Effector CD4-positive, alpha-beta T cell (primary cell): ENCODE results near the gene CXCR3.
"Not testable (repeated sequence)": the region's sequence is repeated elsewhere in the genome, so short reads cannot be mapped to it uniquely, and the experiment has no call there.

Experiments
- DNase-seq: peaks from one replicate; pipeline ENCODE4 v3.0.0-alpha.2; 2020
- total RNA-seq: gene quantifications from one replicate; lab custom pipeline; 2026; lab: John Stamatoyannopoulos, UW

Gene CXCR3
- 17.6 reads per million, percentile 44 among the genes with 10 or more reads in this experiment for total RNA-seq

GRCh38 chrX:71618303-71618721 is at the start of gene CXCR3:
Gene CXCR3 (minus strand): TSS chrX:71618511. CDS start chrX:71618449, 62 bp downstream.
- DNase-seq, result peak; percentile 51

DNA sequence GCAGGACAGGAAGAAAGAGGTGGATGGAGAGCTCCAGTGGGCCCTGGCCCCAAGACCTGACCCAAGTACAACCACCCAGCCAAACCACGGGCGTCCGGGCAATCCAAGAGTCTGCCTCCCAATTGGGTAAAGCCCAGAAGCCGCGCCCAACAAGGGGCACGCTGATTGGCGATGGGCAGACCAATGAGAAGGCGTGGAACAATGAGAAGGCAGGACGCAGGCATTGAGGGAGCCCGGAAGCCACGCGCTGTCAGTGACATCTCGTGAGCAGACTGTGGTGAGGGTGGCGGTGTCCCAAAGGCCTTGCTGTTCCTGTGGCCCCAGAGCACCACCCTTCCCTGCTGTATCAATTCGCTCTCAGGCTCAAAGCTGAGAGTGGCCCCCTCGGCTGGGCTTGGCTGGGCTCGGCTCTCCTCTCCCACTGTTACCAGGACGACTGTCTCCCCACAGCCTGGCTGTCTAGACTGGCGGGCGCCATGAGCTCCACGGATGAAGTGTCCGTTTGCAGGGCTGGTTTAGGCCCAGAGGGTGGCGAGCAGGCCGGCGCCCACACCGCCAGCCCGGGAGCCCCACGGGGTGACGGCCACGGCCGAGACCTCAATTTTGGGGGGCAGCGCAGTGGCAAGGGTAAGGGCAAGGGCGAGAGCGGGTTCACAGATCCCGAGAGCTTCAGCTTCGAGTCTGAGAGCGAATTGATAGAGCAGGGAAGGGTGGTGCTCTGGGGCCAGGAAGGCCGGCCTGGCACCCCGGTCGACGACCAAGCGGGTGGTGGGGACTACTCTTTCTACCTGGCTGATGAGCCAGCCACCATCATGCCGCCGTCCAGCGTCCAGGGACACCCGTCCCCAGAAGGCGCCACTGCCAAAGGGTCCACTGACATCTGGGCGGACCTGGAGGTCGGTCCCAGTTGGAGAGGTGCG is 49.3 kb upstream of the CXCR3 start, which contains the start of gene LOC101059915:
TSS of gene LOC101059915 (plus strand) at position 219 of the 920 bp plus-strand sequence.
- no peak for DNase-seq

GRCh38 chrX:71666240-71667223 is 48.2 kb upstream of the CXCR3 start:
- DNase-seq, result no peak

DNA sequence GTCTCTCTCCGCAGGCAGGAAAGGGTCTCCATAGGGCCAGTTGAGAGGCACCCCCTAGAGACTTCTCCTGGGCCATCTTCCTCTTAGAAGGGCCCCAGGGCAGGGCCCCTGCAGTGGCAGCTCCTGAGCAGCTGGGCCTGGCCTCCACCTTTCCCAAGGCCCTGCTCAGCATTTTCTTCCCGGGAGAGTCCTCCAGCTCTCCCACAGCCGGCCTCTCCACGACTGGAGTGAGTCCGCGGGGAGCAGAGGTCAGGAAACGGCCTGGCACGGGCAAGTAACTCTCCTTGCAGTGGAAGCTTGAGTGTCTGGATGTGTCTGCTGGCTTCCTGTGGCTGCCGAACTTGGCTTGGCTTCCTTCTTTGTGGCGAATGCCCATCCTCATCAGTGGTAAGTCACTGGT is 47.4 kb upstream of the CXCR3 start:
- DNase-seq, result no peak

DNA sequence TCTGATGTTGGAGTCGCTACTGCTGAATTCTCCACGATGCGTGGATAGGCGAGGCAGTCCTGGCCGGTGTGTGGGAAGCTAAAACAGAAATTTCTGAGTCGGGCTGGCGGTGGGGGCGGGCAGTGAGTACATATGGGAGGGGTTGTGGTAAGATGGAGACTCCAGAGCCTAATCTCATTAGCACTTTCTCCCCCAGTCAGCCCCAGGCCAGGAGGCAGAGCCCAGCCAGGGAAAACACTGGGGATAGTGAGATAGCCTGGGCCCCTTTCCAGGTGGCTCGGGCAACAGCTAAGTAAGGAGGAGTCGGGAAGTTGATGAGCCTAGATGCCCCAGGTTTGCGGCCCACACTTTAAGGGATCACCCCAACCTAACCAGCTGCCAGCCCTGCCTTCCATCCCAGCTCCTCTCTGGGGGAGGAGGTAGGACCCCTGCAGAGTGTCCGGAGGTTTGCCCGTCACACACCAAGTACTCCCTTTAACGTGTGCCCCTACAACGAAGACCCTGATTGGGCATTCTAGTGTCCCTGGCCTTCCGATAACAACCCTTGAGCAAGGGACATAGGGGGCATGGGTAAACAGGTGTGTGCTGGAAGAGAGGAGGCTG is 46.7 kb upstream of the CXCR3 start:
- no peak for DNase-seq

DNA sequence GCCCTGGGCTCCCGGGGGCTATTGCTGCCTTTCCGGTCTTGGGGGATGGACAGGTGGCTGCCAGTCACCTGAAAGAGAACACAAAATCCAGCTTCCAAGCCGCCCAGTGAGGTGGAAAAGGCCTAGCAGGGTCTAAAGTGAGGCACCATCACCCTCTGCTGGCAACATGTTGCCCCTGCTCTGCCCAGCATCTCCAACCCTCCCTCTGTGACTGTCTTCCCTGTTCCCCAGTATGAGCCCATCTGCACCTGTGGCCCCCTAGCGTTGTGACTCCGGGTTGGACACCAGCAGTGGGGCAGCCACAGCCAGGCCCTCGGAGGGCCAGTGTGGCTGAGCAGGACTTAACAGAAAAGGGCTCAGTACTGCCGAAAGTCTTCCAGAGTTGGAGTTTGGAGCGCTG is 45.9 kb upstream of the CXCR3 start:
- not testable (repeated sequence) for DNase-seq

- not testable (repeated sequence) for DNase-seq
Measured at GRCh38 chrX:71663238-71663637, 44.9 kb upstream of the CXCR3 start.

DNA sequence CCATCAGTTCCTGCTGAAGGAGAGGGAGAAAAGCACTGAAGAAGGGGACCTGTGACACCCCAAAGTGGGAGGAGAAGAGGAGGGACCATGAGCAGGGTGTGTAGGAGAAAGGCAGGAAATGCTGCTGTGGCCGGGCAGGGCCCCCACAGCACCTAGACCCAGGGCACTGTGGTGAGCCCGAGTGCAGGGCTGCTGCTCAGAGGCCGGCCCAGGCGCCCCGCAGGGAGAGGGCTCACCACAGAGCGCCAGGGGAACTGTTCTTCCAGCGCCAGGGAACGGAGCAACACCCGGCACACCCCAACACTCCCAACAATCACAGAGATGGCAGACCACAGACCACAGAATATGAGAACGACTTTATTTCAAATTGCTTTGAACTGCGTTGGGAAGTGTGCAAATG is 44.3 kb upstream of the CXCR3 start:
- DNase-seq, result not testable (repeated sequence)

DNA sequence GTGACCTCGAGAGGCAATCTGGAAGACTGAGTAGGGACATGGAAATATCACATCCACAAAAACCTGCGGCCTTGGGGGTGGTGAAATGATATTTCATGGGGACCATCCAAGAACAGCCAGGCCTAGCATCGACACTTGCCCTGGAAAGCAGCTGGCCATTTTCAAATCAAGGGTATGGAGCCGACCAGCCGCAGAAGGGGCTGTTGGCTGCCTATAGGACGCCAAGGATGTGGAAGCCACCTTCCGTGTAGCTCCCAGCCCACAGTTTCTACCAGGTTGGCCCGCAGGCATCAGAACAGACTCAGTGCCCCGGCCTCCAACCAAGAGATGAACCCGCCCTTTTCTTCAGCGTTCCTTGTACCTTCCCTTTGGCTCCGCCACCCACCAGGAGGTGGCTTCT is 43.6 kb upstream of the CXCR3 start:
- DNase-seq, result no peak

DNA sequence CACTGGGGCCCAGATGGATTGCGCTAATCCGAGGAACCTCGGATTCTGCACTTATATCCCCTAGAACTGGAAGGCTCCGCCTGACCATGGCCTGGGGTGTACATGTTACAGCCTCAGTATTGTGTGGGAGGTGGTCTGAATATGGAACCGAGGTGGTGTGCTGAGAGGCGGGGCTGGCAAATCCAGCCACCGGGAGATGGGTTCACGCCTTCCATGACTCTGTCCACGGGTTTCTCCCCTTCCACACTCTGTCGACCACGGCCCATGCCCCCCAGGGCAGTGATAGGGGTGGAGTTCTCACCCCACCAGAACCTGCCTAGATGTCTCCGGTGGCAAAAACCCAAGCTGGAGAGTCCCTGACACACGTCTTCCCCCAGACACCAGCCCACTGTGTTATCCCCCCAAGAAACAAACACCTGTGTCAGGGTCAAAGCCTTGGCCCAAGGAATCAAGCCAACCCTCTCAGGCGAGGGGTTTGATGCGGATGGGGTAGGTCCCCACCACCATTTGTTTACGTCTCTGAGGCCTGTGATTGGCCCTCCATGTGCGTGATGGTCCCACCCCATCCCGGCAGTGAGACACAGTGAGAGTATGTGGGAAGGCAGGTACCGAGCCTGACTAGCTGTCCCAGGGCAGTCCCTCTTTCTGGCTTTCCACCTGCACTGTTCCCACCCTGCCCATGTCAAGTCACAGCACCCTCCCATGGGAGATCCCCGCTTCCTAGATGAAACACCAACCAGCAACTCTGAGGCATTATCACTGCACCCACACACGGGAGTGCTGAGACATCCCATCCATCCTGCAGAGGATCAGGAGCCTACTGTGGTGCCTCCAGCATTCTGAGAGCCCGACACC is 42.5 kb upstream of the CXCR3 start:
- DNase-seq, result no peak

- no peak for DNase-seq
Measured at GRCh38 chrX:71659959-71660358, 41.6 kb upstream of the CXCR3 start.

DNA sequence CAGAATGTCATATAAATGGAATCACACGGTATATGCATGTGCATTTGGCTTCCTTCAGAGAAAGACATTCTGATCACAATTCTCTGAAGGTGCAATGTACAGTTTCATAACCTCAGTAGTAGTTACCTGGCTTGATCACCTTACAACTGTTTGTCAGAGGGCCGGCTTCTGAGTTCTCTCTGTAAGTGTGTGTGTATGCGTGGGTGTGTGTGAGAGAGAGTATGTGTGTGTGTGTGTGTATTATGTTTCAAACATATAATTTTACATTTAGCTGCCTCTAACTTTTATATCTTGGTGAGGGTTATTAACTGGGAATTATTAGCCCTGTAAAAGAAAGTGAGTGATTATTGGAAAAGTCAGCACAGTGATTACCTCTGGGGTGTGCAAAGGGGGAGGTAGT is 41.0 kb upstream of the CXCR3 start:
- no peak for DNase-seq

- DNase-seq, result no peak
Measured at GRCh38 chrX:71657267-71657666, 39.0 kb upstream of the CXCR3 start.

GRCh38 chrX:71653344-71653743 is 35.0 kb upstream of the CXCR3 start:
- DNase-seq, result no peak

- peak; percentile 47 for DNase-seq
Measured at GRCh38 chrX:71652405-71652804, 34.1 kb upstream of the CXCR3 start.

DNA sequence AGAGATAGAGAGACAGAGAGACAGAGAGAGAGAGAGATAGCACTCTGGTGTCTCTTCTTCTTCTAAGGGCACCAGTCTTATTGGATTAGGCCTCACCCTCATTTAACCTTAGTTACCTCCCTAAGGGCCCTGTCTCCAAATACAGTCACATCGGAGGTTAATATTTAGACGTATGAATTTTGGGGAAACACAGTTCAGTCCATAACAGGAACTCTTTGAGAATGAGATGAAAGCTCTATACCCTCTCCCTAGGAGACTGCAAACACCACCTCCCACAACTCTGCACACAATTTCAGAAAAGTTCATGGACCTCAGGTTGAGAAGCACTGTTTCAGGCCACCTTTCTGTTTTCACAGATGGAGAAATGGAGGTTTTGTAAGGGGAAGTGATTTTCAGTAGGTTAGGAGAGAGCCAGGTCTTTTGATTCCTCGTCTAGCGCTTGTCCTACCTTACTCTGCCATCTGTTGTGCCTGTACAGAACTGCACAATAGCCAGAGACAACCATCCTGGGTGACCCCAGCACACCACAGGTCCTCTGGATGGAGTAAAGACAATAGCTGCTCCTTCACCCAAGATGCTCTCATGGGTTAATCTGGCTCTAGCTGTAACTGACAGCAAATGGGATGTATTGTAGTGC is 32.1 kb upstream of the CXCR3 start:
- no peak for DNase-seq

GRCh38 chrX:71644406-71644805 is 26.1 kb upstream of the CXCR3 start:
- not testable (repeated sequence) for DNase-seq

- DNase-seq, result no peak
Measured at GRCh38 chrX:71640002-71640401, 21.7 kb upstream of the CXCR3 start.

GRCh38 chrX:71638409-71638808 is 20.1 kb upstream of the CXCR3 start:
- DNase-seq, result no peak

- DNase-seq, result no peak
Measured at GRCh38 chrX:71637848-71638247, 19.5 kb upstream of the CXCR3 start.

DNA sequence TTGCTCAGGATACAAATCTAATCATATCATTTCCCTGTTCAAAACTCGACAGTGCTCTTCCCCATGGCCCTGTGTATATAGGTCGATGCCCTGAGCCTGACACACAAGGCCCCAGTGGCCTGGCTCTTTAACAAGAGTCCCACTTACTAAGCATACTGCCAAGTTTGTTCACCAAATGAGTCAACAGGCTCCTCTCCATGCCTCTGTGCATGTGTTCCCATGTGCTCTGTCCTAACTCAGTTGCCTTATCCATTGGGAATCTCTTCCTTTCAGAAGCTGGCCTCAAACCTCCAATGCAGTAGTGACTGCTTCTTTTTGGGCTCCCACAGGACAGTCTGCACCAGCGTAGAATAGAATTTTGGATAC is 18.9 kb upstream of the CXCR3 start:
- no peak for DNase-seq
